Epithelial cell of proximal tubule (primary cell): ENCODE results near the gene NAA25. TPM values are rescaled to one million over a fixed set of nuclear protein-coding genes. Genes with fewer than 3 reads are reported as not detected.
"Not testable (repeated sequence)": the region's sequence is repeated elsewhere in the genome, so short reads cannot be mapped to it uniquely, and the experiment has no call there.

ENCODE experiments used
- DNase-seq: peaks from one replicate; pipeline ENCODE4 v3.0.0-alpha.2; 2011; ENCODE audit warnings: low read depth
- H3K4me3 ChIP-seq: 2 replicates; pipeline ENCODE4 v1.5.1; 2011; ENCODE audit warnings: low read depth, mild to moderate bottlenecking, low read length
- total RNA-seq: library from RNA; depleted of rRNA; stranded (reverse); fragments of >200 nt; gene quantifications from 2 replicates; pipeline ENCODE4 v1.2.3, GENCODE V29; 2015
- TF ChIP-seq, protein P1 (sequence below): conservative IDR thresholded peaks from 2 replicates; pipeline ENCODE4 v1.5.1; 2012; ENCODE audit warnings: low read depth, mild to moderate bottlenecking, low read length

Gene NAA25
- total RNA-seq, 1 donor from 2014 or later: 11.8 TPM

- H3K4me3 ChIP-seq: no peak overlapping the region
- DNase-seq: no peak
- TF ChIP-seq, protein P1, sequence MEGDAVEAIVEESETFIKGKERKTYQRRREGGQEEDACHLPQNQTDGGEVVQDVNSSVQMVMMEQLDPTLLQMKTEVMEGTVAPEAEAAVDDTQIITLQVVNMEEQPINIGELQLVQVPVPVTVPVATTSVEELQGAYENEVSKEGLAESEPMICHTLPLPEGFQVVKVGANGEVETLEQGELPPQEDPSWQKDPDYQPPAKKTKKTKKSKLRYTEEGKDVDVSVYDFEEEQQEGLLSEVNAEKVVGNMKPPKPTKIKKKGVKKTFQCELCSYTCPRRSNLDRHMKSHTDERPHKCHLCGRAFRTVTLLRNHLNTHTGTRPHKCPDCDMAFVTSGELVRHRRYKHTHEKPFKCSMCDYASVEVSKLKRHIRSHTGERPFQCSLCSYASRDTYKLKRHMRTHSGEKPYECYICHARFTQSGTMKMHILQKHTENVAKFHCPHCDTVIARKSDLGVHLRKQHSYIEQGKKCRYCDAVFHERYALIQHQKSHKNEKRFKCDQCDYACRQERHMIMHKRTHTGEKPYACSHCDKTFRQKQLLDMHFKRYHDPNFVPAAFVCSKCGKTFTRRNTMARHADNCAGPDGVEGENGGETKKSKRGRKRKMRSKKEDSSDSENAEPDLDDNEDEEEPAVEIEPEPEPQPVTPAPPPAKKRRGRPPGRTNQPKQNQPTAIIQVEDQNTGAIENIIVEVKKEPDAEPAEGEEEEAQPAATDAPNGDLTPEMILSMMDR: no peak
Observed at GRCh38 chr12:112046003-112046402, 62.6 kb downstream of the NAA25 start.

DNA sequence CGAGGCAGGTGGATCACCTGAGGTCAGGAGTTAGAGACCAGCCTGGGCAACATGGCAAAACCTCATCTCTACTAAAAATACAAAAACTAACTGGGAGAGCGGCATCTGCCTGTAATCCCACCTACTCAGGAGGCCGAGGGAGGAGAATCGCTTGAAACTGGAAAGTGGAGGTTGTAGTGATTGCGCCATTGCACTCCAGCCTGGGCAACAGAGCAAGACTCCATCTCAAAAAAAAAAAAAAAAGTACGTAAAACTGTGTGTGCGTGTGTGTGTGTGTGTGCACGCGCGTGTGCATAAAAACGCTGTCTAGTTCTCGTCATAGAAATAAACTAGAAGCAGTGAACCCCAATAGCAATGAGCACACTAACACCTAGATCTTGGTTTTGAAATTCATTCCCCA is 72.0 kb downstream of the NAA25 start:
- not testable (repeated sequence) for DNase-seq, H3K4me3 ChIP-seq

- no peak for DNase-seq
- TF ChIP-seq, protein P1: no peak
- H3K4me3 ChIP-seq: no peak overlapping the region
Observed at GRCh38 chr12:112035219-112035785, 73.3 kb downstream of the NAA25 start.

DNA sequence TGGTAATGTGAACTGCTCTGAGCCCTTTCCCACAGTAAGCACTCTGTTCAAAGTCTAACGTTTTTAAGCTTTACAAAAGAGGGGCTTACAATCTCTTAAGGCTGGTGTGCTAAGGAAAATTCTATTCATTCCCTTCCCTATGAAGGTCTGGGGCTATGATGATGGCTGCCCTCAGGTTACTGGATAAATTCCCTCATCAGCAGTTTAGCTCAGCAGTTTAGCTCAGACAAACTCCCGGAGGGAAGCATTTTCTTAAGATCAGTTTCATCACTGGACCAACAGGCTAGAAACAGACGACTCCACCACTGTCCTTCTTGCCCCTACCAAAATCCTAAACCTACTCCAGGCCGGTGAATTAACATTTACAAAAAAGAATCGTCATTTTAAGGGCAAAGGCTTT is 76.3 kb downstream of the NAA25 start:
- TF ChIP-seq, protein P1: no peak
- no peak for DNase-seq
- no peak overlapping the region for H3K4me3 ChIP-seq

DNA sequence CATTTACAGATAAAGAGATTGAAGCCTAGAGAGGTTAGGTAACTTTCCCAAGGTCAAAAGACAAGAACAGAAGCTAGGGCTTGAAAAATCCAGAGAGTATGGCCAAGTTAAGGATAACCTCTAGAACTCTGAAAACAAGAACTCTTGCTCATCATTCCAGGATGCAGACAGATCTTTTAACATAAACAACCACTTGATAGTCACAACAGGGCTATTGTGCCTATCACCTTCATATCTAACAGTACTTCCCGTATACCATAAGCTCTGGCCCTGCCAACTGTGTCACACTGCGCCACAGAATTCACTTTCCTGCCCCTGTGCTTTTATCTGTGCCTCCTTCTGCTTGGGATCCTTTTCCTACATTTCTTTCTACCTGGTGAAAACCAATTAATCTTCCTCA is 77.1 kb downstream of the NAA25 start:
- DNase-seq: no peak
- TF ChIP-seq, protein P1: no peak

DNA sequence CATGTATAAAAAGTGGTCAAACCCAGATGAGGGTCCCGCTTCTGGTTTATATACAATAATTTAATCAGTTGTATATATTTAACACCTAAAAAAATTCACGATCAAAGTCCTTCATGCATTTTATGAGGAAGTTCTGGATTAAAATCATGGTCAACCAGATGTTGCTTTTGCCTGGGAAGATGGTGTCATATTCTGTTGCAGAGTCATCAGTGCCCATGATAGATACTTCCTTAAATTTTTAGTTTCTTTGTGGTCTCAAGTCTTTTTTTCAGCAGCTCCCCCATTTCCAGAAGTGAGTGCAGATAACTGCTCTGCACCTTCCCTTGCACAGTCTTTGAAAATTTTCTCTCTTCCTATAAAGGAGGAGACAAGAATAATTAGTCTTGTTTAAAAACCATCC is 79.3 kb downstream of the NAA25 start:
- TF ChIP-seq, protein P1: no peak
- H3K4me3 ChIP-seq: no peak overlapping the region
- DNase-seq: no peak

More for the DNA sequence above, 77.1 kb downstream of the NAA25 start:
- no peak overlapping the region for H3K4me3 ChIP-seq

DNA sequence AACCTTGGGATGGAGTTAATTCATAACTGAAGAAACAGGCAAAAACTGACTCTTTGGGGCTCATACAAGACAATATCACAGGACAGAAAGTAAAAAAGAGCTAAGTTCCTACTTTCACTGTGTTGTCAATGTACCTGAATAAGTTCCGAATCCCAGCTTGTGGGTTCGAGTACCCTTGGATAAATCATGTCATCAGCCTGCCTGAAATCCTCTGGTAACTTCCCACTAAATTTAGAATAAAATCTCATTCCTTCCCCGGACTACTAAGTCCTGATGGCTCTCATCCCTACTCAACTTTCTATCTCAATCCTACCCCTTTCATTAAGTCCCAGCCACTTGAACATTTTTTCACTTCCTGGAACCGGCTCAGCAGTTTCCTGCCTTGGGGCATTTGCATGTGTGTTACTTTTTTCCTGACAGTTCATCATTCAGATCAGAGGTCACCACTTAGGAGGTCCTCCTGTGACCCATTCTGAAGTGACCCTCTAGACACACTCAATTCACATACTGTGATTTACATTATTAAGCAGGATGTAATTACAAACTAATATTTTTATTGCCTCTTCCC is 82.7 kb downstream of the NAA25 start:
- no peak overlapping the region for H3K4me3 ChIP-seq
- DNase-seq: no peak
- TF ChIP-seq, protein P1: no peak
